HCT116 (cell line): ENCODE measurements around the gene HAAO. TPM values are rescaled to one million over a fixed set of nuclear protein-coding genes. Genes with fewer than 3 reads are reported as not detected.

ENCODE experiments used
- ATAC-seq: fragments of 200-7000 bp; cut with Tn5 transposase; 2 replicates; pipeline ENCODE4 v1.9.1; 2020; ENCODE audit warnings: mild to moderate bottlenecking, moderate library complexity
- BruUV-seq: library from RNA; stranded (reverse); fragments of 400-500 nt; replicated peaks from 2 replicates; lab custom pipeline; 2021; lab: Mats Ljungman, UMichigan
- CTCF ChIA-PET: fragments of 300-600 bp; sonication (Branson Sonifier 250); formaldehyde crosslinking; loops from one replicate; lab custom pipeline; 2021; ENCODE audit warnings: antibody characterized with exemption; lab: Charles Lee
- POLR2A ChIA-PET: fragments of 300-600, 350-600 bp; sonication (Branson Sonifier 250); formaldehyde crosslinking; loops from one replicate; lab custom pipeline; 2021; ENCODE audit warnings: antibody characterized with exemption; lab: Charles Lee
- RAD21 ChIA-PET, 2 experiments: fragments of 300-600 bp; sonication (Branson Sonifier 250); formaldehyde crosslinking; loops; one replicate each; lab custom pipeline; 2023; ENCODE audit warnings: low total read pairs in 2 of 2; ENCODE audit not compliant: uncharacterized antibody in 2 of 2, unreplicated experiment in 2 of 2, low non-redundant PET in 1 of 2; lab: Charles Lee
- DNase-seq: peaks from one replicate; pipeline ENCODE4 v3.0.0-alpha.2; 2010; ENCODE audit warnings: low read depth, low spot score
- H2AFZ ChIP-seq: fragments of 200-600 bp; shearing (Covaris generic), sonication (generic); 2 replicates; pipeline ENCODE4 v1.6.1; 2017; ENCODE audit warnings: low read depth, mixed run types, mixed read lengths, antibody characterized with exemption, low read length; ENCODE audit not compliant: poor library complexity, severe bottlenecking
- H3K27ac ChIP-seq: 2 replicates; pipeline ENCODE4 v1.5.1; 2012; ENCODE audit warnings: low read depth, low read length
- H3K27me3 ChIP-seq: fragments of 200-600 bp; sonication (generic); 2 replicates; pipeline ENCODE4 v1.6.1; 2016; ENCODE audit warnings: mixed run types, low read length, mixed read lengths; ENCODE audit not compliant: insufficient read depth
- H3K36me3 ChIP-seq, 2 experiments: fragments of 200-500 bp in 1 of 2; fragments of 200-600 bp in 1 of 2; sonication (Bioruptor generic) in 1 of 2; sonication (generic) in 1 of 2; 2 replicates each; pipeline versions ENCODE4 v1.5.1 to v1.6.1; 2014 to 2016; ENCODE audit warnings: low read length in 2 of 2, inconsistent platforms in 1 of 2, mixed read lengths in 1 of 2, mixed run types in 1 of 2; ENCODE audit not compliant: insufficient read depth in 2 of 2, control insufficient read depth in 1 of 2
- H3K4me1 ChIP-seq, 2 experiments: fragments of 200-600 bp in 1 of 2; sonication (generic) in 1 of 2; 2 replicates each; pipeline versions ENCODE4 v1.5.1 to v1.6.1; 2012 to 2017; ENCODE audit warnings: low read length in 2 of 2, inconsistent platforms in 1 of 2, mild to moderate bottlenecking in 1 of 2, mixed read lengths in 1 of 2, mixed run types in 1 of 2, moderate library complexity in 1 of 2; ENCODE audit not compliant: insufficient read depth in 2 of 2, control insufficient read depth in 1 of 2
- H3K4me2 ChIP-seq: fragments of 200-600 bp; sonication (generic); 2 replicates; pipeline ENCODE4 v1.6.1; 2017; ENCODE audit warnings: mixed run types, low read length, mixed read lengths
- H3K4me3 ChIP-seq, 2 experiments: fragments of 200-600 bp in 1 of 2; sonication (generic) in 1 of 2; replicated peaks in 1 of 2; 2 replicates each; pipeline ENCODE4 v1.5.1; 2011 to 2016; ENCODE audit warnings: low read length in 2 of 2, control low read depth in 1 of 2, low read depth in 1 of 2, mild to moderate bottlenecking in 1 of 2, mixed read lengths in 1 of 2, mixed run types in 1 of 2
- H3K79me2 ChIP-seq: fragments of 200-600 bp; sonication (generic); 2 replicates; pipeline ENCODE4 v1.6.1; 2017; ENCODE audit warnings: mild to moderate bottlenecking, mixed run types, low read length, moderate library complexity, mixed read lengths; ENCODE audit not compliant: insufficient read depth
- H3K9ac ChIP-seq: fragments of 200-600 bp; sonication (generic); 2 replicates; pipeline ENCODE4 v1.6.1; 2016; ENCODE audit warnings: low read length, mixed read lengths
- H3K9me2 ChIP-seq: fragments of 200-600 bp; sonication (generic), shearing (Covaris generic); 2 replicates; pipeline ENCODE4 v1.6.1; 2017; ENCODE audit warnings: mixed run types, mild to moderate bottlenecking, moderate library complexity; ENCODE audit not compliant: insufficient read depth
- H3K9me3 ChIP-seq, 2 experiments: fragments of 200-500 bp in 1 of 2; fragments of 200-600 bp in 1 of 2; sonication (Bioruptor generic) in 1 of 2; sonication (generic) in 1 of 2; 2 replicates each; pipeline ENCODE4 v1.6.1; 2014 to 2017; ENCODE audit warnings: low read length in 2 of 2, mixed read lengths in 2 of 2, inconsistent platforms in 1 of 2, low read depth in 1 of 2, mild to moderate bottlenecking in 1 of 2, mixed run types in 1 of 2, moderate library complexity in 1 of 2; ENCODE audit not compliant: control insufficient read depth in 1 of 2, insufficient read depth in 1 of 2
- H4K20me1 ChIP-seq: fragments of 200-600 bp; sonication (generic), shearing (Covaris generic); 2 replicates; pipeline ENCODE4 v1.6.1; 2017; ENCODE audit warnings: mixed run types, mild to moderate bottlenecking, moderate library complexity; ENCODE audit not compliant: insufficient read depth
- ATF3 ChIP-seq: IDR thresholded peaks from 2 replicates; pipeline ENCODE4 v1.6.1; 2012
- CBX3 ChIP-seq: IDR thresholded peaks from 2 replicates; pipeline ENCODE4 v1.6.1; 2012; ENCODE audit warnings: low read depth
- CTCF ChIP-seq, 3 experiments: fragments of 200-600 bp in 1 of 3; sonication (generic) in 1 of 3; IDR thresholded peaks in 2 of 3; conservative IDR thresholded peaks in 1 of 3; 2 replicates each; pipeline ENCODE4 v1.5.1; 2012 to 2017; ENCODE audit warnings: low read depth in 2 of 3, low read length in 2 of 3, antibody characterized with exemption in 1 of 3, borderline replicate concordance in 1 of 3, control low read depth in 1 of 3, mild to moderate bottlenecking in 1 of 3, mixed read lengths in 1 of 3, mixed run types in 1 of 3, moderate library complexity in 1 of 3; ENCODE audit not compliant: insufficient read depth in 1 of 3
- EZH2 ChIP-seq: fragments of 200-600 bp; sonication (generic); IDR thresholded peaks from 2 replicates; pipeline ENCODE4 v1.6.1; 2017; ENCODE audit warnings: antibody characterized with exemption, mixed run types
- JUND ChIP-seq: IDR thresholded peaks from 2 replicates; pipeline ENCODE4 v1.6.1; 2012
- MAX ChIP-seq: IDR thresholded peaks from 2 replicates; pipeline ENCODE4 v1.6.1; 2012
- POLR2AphosphoS5 ChIP-seq: IDR thresholded peaks from 2 replicates; pipeline ENCODE4 v1.6.1; 2011; ENCODE audit warnings: mild to moderate bottlenecking, low read depth, low read length, moderate library complexity
- SIN3A ChIP-seq: IDR thresholded peaks from 2 replicates; pipeline ENCODE4 v1.6.1; 2012; ENCODE audit warnings: low read depth
- SRF ChIP-seq: IDR thresholded peaks from 2 replicates; pipeline ENCODE4 v1.6.1; 2012; ENCODE audit warnings: low read depth
- TCF7L2 ChIP-seq: IDR thresholded peaks from 2 replicates; pipeline ENCODE4 v1.7.0; 2011; ENCODE audit warnings: borderline replicate concordance, inconsistent platforms; ENCODE audit not compliant: insufficient read depth, insufficient read length; ENCODE audit errors: extremely low read depth
- YY1 ChIP-seq: IDR thresholded peaks from 2 replicates; pipeline ENCODE4 v1.6.1; 2011; ENCODE audit warnings: low read length, low read depth, moderate library complexity, mild to moderate bottlenecking; ENCODE audit not compliant: insufficient replicate concordance; ENCODE audit errors: extremely low read depth
- intact Hi-C: fragments of 100-400 bp; cut with micrococcal nuclease; formaldehyde crosslinking; loops from 2 replicates; pipeline ENCODE4 v1.10.0; 2022
- total RNA-seq: library from RNA; stranded (reverse); gene quantifications from one replicate; pipeline ENCODE4 v1.2.1, GENCODE V29; 2021; ENCODE audit not compliant: unreplicated experiment

The HAAO gene
- total RNA-seq, 1 experiment from 2014 or later = not detected

GRCh38 chr2:42724886-42725285 lies 67.5 kb downstream of the HAAO start:
- TF ChIP-seq YY1 (no peak), EZH2 (no peak), POLR2AphosphoS5 (no peak), MAX (no peak), JUND (no peak), CTCF (IDR thresholded peaks at IDR 0.05 in 2 of 3, conservative IDR thresholded peaks at IDR 0.05 in 1 of 3; ENCODE audit: borderline replicate concordance in 1 of 3, insufficient read depth in 1 of 3, low read depth in 2 of 3, low read length in 2 of 3) (no peak), SIN3A (no peak), SRF (no peak), TCF7L2 (no peak), CBX3 (no peak), ATF3 (no peak)
- 0 out of 4 replicates have a peak, but pooled peaks cover 0 to 3% of the 10 kb centered on the region in 2 experiments for H3K9me3 ChIP-seq
- H3K9me2 ChIP-seq = no peaks in the 10 kb centered on the region
- DNase-seq (no peak), ATAC-seq (no peak)
- no peak overlapping the region for H3K9ac ChIP-seq
- no peaks in the 10 kb centered on the region for H4K20me1 ChIP-seq
- POLR2A ChIA-PET = no interaction called here
- no peaks in the 10 kb centered on the region for H3K36me3 ChIP-seq
- CTCF ChIA-PET = no interaction called here
- H3K4me1 ChIP-seq = no peaks in the 10 kb centered on the region
- no TSS peak for BruUV-seq
- no peaks in the 10 kb centered on the region for H3K79me2 ChIP-seq
- H3K4me2 ChIP-seq = no peak overlapping the region
- no peaks in the 10 kb centered on the region for H3K27me3 ChIP-seq
- no peak overlapping the region for H3K27ac ChIP-seq
- H3K4me3 ChIP-seq = no peak overlapping the region
- intact Hi-C loops = no loop called here
- RAD21 ChIA-PET = no interaction called here
- H2AFZ ChIP-seq = no peak overlapping the region
